ENCODE data around the gene JUP. TPM values are rescaled to one million over a fixed set of nuclear protein-coding genes. Genes with fewer than 3 reads are reported as not detected.

Gene JUP
- total and polyA plus RNA-seq, 2 of the 13 experiments (the other 11 are each of a cell fraction or from before 2014, with no cell fraction given): 12.1 to 20.6 TPM

DNA sequence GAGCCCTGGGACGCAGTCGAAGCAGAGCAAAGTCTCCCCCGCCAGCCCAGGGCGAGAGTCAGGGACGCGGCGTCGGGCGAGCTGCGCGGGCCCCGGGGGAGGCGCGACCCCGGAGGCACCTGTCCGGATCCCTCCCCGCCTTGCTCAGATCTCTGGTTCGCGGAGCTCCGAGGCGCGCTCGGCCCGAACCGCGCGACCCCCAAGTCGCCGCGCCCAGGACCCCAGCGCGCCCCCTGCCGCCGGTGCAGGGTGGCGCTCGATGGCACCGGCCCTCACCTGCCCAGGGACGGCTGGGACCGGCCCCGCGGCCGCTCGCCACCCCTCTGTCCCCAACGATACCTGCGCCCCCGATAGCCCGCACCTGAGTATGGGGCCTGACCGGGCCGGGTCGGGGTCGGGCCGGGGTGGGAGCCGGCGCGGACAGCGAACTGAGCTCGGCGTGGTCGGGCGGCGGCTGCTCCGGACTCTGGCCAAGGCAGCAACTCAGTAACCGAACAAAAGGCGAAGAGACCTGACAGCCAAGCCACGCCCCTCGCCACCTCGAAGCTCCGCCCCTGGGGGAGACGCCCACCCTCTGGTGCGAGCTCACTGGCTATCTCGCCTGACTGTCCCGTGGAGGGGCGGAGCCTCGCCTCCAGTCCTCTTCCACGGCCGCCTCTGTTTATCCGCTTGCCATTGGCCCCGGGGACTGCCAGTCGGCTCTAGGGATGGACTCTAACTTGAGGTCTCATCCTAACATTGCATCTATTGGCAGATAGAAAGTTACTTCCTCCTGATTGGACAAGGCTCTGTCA, at the start of gene JUP (continued):
- TF ChIP-seq, protein P1, sequence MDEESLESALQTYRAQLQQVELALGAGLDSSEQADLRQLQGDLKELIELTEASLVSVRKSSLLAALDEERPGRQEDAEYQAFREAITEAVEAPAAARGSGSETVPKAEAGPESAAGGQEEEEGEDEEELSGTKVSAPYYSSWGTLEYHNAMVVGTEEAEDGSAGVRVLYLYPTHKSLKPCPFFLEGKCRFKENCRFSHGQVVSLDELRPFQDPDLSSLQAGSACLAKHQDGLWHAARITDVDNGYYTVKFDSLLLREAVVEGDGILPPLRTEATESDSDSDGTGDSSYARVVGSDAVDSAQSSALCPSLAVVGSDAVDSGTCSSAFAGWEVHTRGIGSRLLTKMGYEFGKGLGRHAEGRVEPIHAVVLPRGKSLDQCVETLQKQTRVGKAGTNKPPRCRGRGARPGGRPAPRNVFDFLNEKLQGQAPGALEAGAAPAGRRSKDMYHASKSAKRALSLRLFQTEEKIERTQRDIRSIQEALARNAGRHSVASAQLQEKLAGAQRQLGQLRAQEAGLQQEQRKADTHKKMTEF (CRISPR knock-in tag; IDR thresholded peaks at IDR 0.05): peak; percentile 85
- no peak for TF ChIP-seq KLF6 (CRISPR knock-in tag; IDR thresholded peaks at IDR 0.05)
- peak; percentile 36; the same call in 1 of the 2 replicates for TF ChIP-seq HOXA5 (CRISPR knock-in tag; IDR thresholded peaks at IDR 0.05)
- TF ChIP-seq TBP (CRISPR knock-in tag; IDR thresholded peaks at IDR 0.05): 0 out of 2 replicates have a peak, but pooled peaks have one; percentile 52
- TF ChIP-seq RARA (CRISPR knock-in tag; IDR thresholded peaks at IDR 0.05): peak; percentile 5; the same call in 1 of the 2 replicates
- no peak for TF ChIP-seq TRIM24 (CRISPR knock-in tag; IDR thresholded peaks at IDR 0.05)
- no peak for TF ChIP-seq RFX3 (CRISPR knock-in tag; IDR thresholded peaks at IDR 0.05)
- no peak for TF ChIP-seq ZNF101 (CRISPR knock-in tag; IDR thresholded peaks at IDR 0.05; ENCODE audit: borderline replicate concordance, low read depth)
- no peak for TF ChIP-seq GTF3A (CRISPR knock-in tag; conservative IDR thresholded peaks at IDR 0.05)
- no peak for TF ChIP-seq U2AF2 (IDR thresholded peaks at IDR 0.05; ENCODE audit: low read depth, low read length)
- peak; percentile 61; the same call in 1 of the 2 replicates for TF ChIP-seq MYC (CRISPR knock-in tag; IDR thresholded peaks at IDR 0.05; ENCODE audit: borderline replicate concordance)
- TF ChIP-seq MEIS2 (CRISPR knock-in tag; IDR thresholded peaks at IDR 0.05): peak; percentile 64; the same call in 1 of the 2 replicates
- TF ChIP-seq AKAP8 (CRISPR knock-in tag; IDR thresholded peaks at IDR 0.05): peak; percentile 68; the same call in 1 of the 2 replicates
- peak; percentile 85 for TF ChIP-seq ZMYM2 (CRISPR knock-in tag; IDR thresholded peaks at IDR 0.05)
- TF ChIP-seq, protein P2, sequence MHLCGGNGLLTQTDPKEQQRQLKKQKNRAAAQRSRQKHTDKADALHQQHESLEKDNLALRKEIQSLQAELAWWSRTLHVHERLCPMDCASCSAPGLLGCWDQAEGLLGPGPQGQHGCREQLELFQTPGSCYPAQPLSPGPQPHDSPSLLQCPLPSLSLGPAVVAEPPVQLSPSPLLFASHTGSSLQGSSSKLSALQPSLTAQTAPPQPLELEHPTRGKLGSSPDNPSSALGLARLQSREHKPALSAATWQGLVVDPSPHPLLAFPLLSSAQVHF (CRISPR knock-in tag; IDR thresholded peaks at IDR 0.05): 0 out of 2 replicates have a peak, but pooled peaks have one; percentile 44
- TF ChIP-seq ARHGAP35 (CRISPR knock-in tag; IDR thresholded peaks at IDR 0.05; ENCODE audit: borderline replicate concordance): 0 out of 2 replicates have a peak, but pooled peaks have one; percentile 28
- TF ChIP-seq RELA (CRISPR knock-in tag; IDR thresholded peaks at IDR 0.05): 0 out of 2 replicates have a peak, but pooled peaks have one; percentile 30
- TF ChIP-seq, protein P3, sequence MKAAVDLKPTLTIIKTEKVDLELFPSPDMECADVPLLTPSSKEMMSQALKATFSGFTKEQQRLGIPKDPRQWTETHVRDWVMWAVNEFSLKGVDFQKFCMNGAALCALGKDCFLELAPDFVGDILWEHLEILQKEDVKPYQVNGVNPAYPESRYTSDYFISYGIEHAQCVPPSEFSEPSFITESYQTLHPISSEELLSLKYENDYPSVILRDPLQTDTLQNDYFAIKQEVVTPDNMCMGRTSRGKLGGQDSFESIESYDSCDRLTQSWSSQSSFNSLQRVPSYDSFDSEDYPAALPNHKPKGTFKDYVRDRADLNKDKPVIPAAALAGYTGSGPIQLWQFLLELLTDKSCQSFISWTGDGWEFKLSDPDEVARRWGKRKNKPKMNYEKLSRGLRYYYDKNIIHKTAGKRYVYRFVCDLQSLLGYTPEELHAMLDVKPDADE (CRISPR knock-in tag; IDR thresholded peaks at IDR 0.05): 0 out of 2 replicates have a peak, but pooled peaks have one; percentile 79
- TF ChIP-seq REPIN1 (CRISPR knock-in tag; IDR thresholded peaks at IDR 0.05; ENCODE audit: borderline replicate concordance, low read depth): peak; percentile 75; the same call in 1 of the 2 replicates
- no peak for TF ChIP-seq NFIB (CRISPR knock-in tag; IDR thresholded peaks at IDR 0.05; ENCODE audit: borderline replicate concordance)
- TF ChIP-seq, protein P4, sequence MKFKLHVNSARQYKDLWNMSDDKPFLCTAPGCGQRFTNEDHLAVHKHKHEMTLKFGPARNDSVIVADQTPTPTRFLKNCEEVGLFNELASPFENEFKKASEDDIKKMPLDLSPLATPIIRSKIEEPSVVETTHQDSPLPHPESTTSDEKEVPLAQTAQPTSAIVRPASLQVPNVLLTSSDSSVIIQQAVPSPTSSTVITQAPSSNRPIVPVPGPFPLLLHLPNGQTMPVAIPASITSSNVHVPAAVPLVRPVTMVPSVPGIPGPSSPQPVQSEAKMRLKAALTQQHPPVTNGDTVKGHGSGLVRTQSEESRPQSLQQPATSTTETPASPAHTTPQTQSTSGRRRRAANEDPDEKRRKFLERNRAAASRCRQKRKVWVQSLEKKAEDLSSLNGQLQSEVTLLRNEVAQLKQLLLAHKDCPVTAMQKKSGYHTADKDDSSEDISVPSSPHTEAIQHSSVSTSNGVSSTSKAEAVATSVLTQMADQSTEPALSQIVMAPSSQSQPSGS (CRISPR knock-in tag; IDR thresholded peaks at IDR 0.05): no peak; the same call in 1 of the 2 replicates
- TF ChIP-seq ZEB1 (IDR thresholded peaks at IDR 0.05; ENCODE audit: insufficient replicate concordance, low read depth): peak; percentile 61
- TF ChIP-seq ZNF468 (CRISPR knock-in tag; IDR thresholded peaks at IDR 0.05): no peak
- TF ChIP-seq MTF2 (CRISPR knock-in tag; IDR thresholded peaks at IDR 0.05; ENCODE audit: borderline replicate concordance): no peak
